Upper lobe of left lung (tissue), 4 donors: ENCODE measurements around the gene METTL9.

Experiments used
- CTCF ChIP-seq, 6 experiments: fragments of 450-650 bp in 4 of 6; fragments of 200-600 bp in 2 of 6; sonication (generic) in 2 of 6; IDR thresholded peaks; one replicate each; pipeline ENCODE4 v1.5.1; 2016 to 2019; ENCODE audit warnings: antibody characterized with exemption in 6 of 6
- POLR2A ChIP-seq, 4 donors: fragments of 450-650 bp; IDR thresholded peaks; one replicate each; pipeline ENCODE4 v1.5.1; 2016 to 2017; ENCODE audit warnings: antibody characterized with exemption in 4 of 4, mild to moderate bottlenecking in 2 of 4

- TF ChIP-seq POLR2A (IDR thresholded peaks at IDR 0.05) (no peak), CTCF (IDR thresholded peaks at IDR 0.05) (peak in 2 of 6 experiments; percentile 12 to 14)
These were observed 84.8 kb downstream of the METTL9 start for GRCh38 chr16:21684199-21684598.
